ENCODE data around the gene POLN.
"Not testable (repeated sequence)": the region's sequence is repeated elsewhere in the genome, so short reads cannot be mapped to it uniquely, and the experiment has no call there.

Gene POLN

GRCh38 chr4:2250357-2251072, 8.6 kb upstream of the POLN start:
- no peak for DNase-seq

- DNase-seq: no peak
Observed at GRCh38 chr4:2249526-2250356, 7.8 kb upstream of the POLN start.

GRCh38 chr4:2248821-2249261, 6.9 kb upstream of the POLN start:
- no peak for DNase-seq

GRCh38 chr4:2248044-2248780, 6.3 kb upstream of the POLN start:
- DNase-seq: no peak

- no peak for DNase-seq
Observed at GRCh38 chr4:2247128-2248043, 5.5 kb upstream of the POLN start.

GRCh38 chr4:2246384-2247127, 4.6 kb upstream of the POLN start:
- DNase-seq: no peak

- DNase-seq: no peak
Observed at GRCh38 chr4:2245787-2246275, 3.9 kb upstream of the POLN start.

GRCh38 chr4:2245057-2245786, 3.3 kb upstream of the POLN start:
- no peak for DNase-seq

GRCh38 chr4:2243681-2244380, 1.9 kb upstream of the POLN start:
- DNase-seq: no peak

- DNase-seq: no peak
Observed at GRCh38 chr4:2241003-2241402, 918 bp downstream of the POLN start.

- DNase-seq: no peak
Observed at GRCh38 chr4:2236944-2237666, 4.8 kb downstream of the POLN start.

- no peak for DNase-seq
Observed at GRCh38 chr4:2231082-2231481, 10.8 kb downstream of the POLN start.

- DNase-seq: no peak
Observed at GRCh38 chr4:2226261-2226660, 15.7 kb downstream of the POLN start.

GRCh38 chr4:2222838-2223237, 19.1 kb downstream of the POLN start:
- no peak for DNase-seq

- not testable (repeated sequence) for DNase-seq
Observed at GRCh38 chr4:2221378-2221777, 20.5 kb downstream of the POLN start.

GRCh38 chr4:2220016-2220630, 21.8 kb downstream of the POLN start:
- peak; percentile 64 for DNase-seq

- DNase-seq: no peak
Observed at GRCh38 chr4:2219233-2219760, 22.6 kb downstream of the POLN start.

GRCh38 chr4:2218436-2218835, 23.5 kb downstream of the POLN start:
- DNase-seq: no peak

- DNase-seq: no peak
Observed at GRCh38 chr4:2217726-2218125, 24.2 kb downstream of the POLN start.

Measured in effector CD8-positive, alpha-beta T cell (primary cell).